Nucleus accumbens (tissue), 56 donors: ENCODE measurements around the gene IGFL4.
A peak's percentile ranks its signal among the peaks of the same experiment; 100 is the strongest.

Experiments used
- DNase-seq, 56 donors: peaks; one replicate each; lab custom pipeline; 2025; lab: John Stamatoyannopoulos, UW

Gene IGFL4

DNA sequence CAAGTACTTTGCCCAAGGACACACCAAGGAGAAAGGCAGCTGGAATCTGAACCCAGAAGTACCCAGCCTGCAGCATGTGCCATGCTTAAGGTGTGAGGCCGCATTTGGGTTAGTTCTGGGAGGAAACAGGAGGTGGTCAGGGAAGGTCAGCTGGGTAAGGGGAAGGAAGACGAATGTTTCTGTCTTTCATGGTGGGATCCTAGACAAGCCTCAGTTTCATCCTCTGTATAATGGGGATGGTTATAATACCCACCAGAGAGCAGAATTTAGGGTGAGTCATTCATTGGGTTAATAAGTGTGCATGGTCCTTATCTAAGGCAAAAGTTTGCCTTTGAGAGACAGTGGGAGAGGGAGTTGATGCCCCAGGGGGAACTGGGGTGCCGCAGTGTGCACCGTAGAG, 42.0 kb downstream of the IGFL4 start:
- no peak for DNase-seq

GRCh38 chr19:45996933-45997332, 43.9 kb downstream of the IGFL4 start:
- no peak for DNase-seq

GRCh38 chr19:45995715-45996385, 45.0 kb downstream of the IGFL4 start:
- no peak for DNase-seq

DNA sequence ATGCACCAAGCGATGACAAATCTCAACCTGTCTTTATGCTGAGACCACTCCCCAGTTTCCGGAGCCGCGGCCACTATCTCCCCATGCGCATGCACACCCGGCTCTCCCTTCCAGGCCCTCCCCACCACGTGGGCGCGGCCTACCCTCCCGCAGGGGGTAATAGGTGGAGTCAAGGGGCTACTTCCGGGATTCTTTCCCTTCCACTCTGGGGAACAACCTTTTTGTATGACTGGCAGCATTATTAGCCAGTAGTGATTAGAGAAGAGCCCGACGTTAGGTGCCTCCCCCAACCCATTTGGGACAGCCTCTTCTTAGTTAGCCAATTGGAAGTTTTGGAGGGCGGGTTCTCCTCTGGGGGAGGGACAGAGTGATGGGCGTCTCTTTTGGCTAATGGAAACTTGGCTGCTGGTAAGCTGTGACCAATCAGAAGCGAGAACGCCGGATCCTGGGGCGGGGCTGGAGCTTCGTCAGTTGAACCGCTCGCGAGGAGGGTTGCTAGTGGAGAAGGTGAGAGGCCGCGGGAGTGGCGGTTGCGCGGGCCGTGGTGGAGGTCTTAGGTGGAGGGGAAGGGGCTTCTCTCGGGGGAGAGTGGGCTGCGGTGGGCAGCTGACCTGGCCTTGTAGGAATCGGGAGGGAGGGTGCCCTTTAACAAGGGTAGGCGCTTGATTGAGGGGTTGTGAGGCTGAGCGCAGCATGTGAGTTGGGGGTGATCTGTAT, 45.6 kb downstream of the IGFL4 start, which contains the start of gene CCDC61:
CCDC61 (plus strand) TSS at position 470 of the 717 bp plus-strand sequence. CDS start 7,552 bp downstream, outside the sequence.
- peak; percentile 84 to 100 (median 97) for DNase-seq

DNA sequence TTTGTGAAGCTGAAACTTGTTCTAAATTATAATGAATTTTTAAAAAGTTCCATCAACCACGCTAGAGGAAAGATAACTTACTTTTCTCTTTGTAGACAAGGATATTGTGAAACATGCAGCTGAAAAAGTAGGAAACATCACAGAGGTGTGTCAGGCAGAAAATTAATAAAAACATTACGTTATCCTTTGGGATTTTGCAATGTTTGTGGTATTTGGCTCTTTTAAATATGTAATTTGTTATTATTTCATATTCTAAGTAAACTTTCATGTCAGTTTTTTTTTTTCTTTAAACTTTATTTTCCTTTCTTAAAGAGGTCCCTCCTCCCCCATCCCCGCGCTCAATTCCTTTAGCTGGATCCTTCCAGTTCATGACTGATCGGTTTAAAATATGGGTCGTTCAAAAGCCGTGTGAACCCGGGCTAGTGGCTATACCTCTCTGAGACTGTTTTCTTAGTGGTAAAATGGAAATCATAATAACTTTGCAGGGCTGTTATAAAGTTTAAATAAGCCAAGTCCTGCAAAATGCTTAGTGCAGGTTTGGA, 46.3 kb downstream of the IGFL4 start:
- DNase-seq, result no peak

DNA sequence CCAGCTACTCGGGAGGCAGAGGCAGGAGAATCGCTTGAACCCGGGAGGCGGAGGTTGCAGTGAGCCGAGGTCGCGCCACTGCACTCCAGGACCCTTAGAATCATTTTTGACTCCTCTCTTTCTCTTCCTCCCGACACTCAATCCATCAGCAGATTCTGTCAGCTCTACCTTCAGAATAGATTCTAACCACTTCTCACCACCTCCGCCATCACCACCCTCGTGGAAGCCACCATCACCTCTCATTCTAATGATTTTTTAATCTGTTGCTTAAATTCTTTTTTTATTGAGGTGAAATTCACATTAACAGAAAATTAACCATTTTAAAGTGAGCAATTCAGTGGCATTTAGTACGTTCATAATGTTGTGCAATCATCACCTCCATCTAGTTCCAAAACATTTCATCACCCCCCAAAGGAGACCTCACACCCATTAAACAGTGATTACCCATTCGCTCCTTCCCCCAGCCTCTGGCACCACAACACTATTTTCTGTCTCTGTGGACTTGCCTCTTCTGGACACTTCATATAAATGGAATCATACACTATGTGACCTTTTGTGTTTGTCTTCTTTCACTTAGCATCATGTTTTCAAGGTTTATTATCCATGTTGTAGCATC, 50.6 kb downstream of the IGFL4 start:
- DNase-seq, result no peak
